B cell (primary cell): ENCODE measurements around the gene WARS2. TPM values are rescaled to one million over a fixed set of nuclear protein-coding genes. Genes with fewer than 3 reads are reported as not detected.

Experiments
- ATAC-seq: fragments of 200-7000 bp; cut with Tn5 transposase; one replicate; pipeline ENCODE4 v1.10.0; 2021; ENCODE audit warnings: low read depth, mild to moderate bottlenecking, moderate number of reproducible peaks, moderate library complexity
- CTCF ChIA-PET: fragments of 350-600 bp; sonication (Branson Sonifier 250); formaldehyde crosslinking; loops from one replicate; lab custom pipeline; 2021; ENCODE audit warnings: antibody characterized with exemption, inconsistent platforms; lab: Charles Lee
- POLR2A ChIA-PET: fragments of 350-600 bp; sonication (Branson Sonifier 250); formaldehyde crosslinking; loops from one replicate; lab custom pipeline; 2021; ENCODE audit warnings: antibody characterized with exemption; lab: Charles Lee
- DNase-seq: peaks from one replicate; pipeline ENCODE4 v3.0.0; 2013
- H2AFZ ChIP-seq: 2 replicates; pipeline ENCODE4 v1.6.1; 2012; ENCODE audit warnings: mild to moderate bottlenecking, low read depth, low read length; ENCODE audit not compliant: insufficient read depth, poor library complexity, severe bottlenecking
- H3K27ac ChIP-seq, 2 donors: 1 replicate in 1 of 2; 2 replicates in 1 of 2; pipeline ENCODE4 v1.5.1; 2012 to 2013; ENCODE audit warnings: low read length in 2 of 2, mild to moderate bottlenecking in 2 of 2, moderate library complexity in 1 of 2
- H3K27me3 ChIP-seq, 4 experiments: fragments of 200-600 bp in 1 of 4; sonication (generic) in 1 of 4; replicated peaks in 1 of 4; 1 replicate in 2 of 4; 2 replicates in 2 of 4; pipeline versions ENCODE4 v1.6.1 to v1.7.0; 2013 to 2016; ENCODE audit warnings: low read length in 3 of 4, mild to moderate bottlenecking in 2 of 4, mixed read lengths in 1 of 4, moderate library complexity in 1 of 4; ENCODE audit not compliant: insufficient read depth in 4 of 4, control insufficient read depth in 3 of 4; ENCODE audit errors: control extremely low read depth in 1 of 4
- H3K36me3 ChIP-seq, 2 experiments: replicated peaks in 1 of 2; 1 replicate in 1 of 2; 2 replicates in 1 of 2; pipeline versions ENCODE4 v1.6.1 to v1.7.1; 2013; ENCODE audit warnings: low read length in 1 of 2; ENCODE audit not compliant: insufficient read depth in 2 of 2, control insufficient read depth in 1 of 2; ENCODE audit errors: control extremely low read depth in 1 of 2, extremely low read depth in 1 of 2
- H3K4me1 ChIP-seq, 2 donors: fragments of 200-600 bp in 1 of 2; sonication (generic) in 1 of 2; 1 replicate in 1 of 2; 2 replicates in 1 of 2; pipeline versions ENCODE4 v1.5.1 to v1.6.1; 2013 to 2017; ENCODE audit warnings: low read length in 2 of 2; ENCODE audit not compliant: control insufficient read depth in 2 of 2, insufficient read depth in 2 of 2
- H3K4me2 ChIP-seq: replicated peaks from 2 replicates; pipeline ENCODE3; 2012; ENCODE audit warnings: mild to moderate bottlenecking, low read depth, low read length; ENCODE audit not compliant: poor library complexity, severe bottlenecking
- H3K4me3 ChIP-seq, 5 experiments: fragments of 200-600 bp in 1 of 5; sonication (generic) in 1 of 5; 1 replicate in 3 of 5; 2 replicates in 2 of 5; pipeline versions ENCODE4 v1.5.1 to v1.7.0; 2011 to 2016; ENCODE audit warnings: low read length in 4 of 5, mild to moderate bottlenecking in 4 of 5, low read depth in 2 of 5, control low read depth in 1 of 5, moderate library complexity in 1 of 5; ENCODE audit not compliant: insufficient read depth in 1 of 5; ENCODE audit errors: control extremely low read depth in 1 of 5, extremely low read depth in 1 of 5
- H3K79me2 ChIP-seq: fragments of 200-600 bp; sonication (generic); one replicate; pipeline ENCODE4 v1.6.0; 2016; ENCODE audit warnings: low read length; ENCODE audit not compliant: control insufficient read depth, insufficient read depth
- H3K9ac ChIP-seq: fragments of 200-600 bp; sonication (generic); 2 replicates; pipeline ENCODE4 v1.6.1; 2017; ENCODE audit warnings: mild to moderate bottlenecking, low read length, moderate library complexity
- H3K9me3 ChIP-seq, 3 donors: one replicate each; pipeline versions ENCODE4 v1.6.1 to v1.7.1; 2013; ENCODE audit warnings: low read length in 2 of 3; ENCODE audit not compliant: control insufficient read depth in 2 of 3, insufficient read depth in 1 of 3; ENCODE audit errors: control extremely low read depth in 1 of 3
- H4K20me1 ChIP-seq: 2 replicates; pipeline ENCODE4 v1.6.0; 2012; ENCODE audit warnings: mild to moderate bottlenecking, low read length; ENCODE audit not compliant: insufficient read depth, control insufficient read depth, poor library complexity, severe bottlenecking
- H3K27ac Mint-ChIP-seq: one replicate; pipeline ENCODE4 v1.8.0; 2021; ENCODE audit warnings: mixed read lengths
- H3K27me3 Mint-ChIP-seq: one replicate; pipeline ENCODE4 v1.8.0; 2021; ENCODE audit warnings: mixed read lengths
- H3K4me1 Mint-ChIP-seq: one replicate; pipeline ENCODE4 v1.8.0; 2021; ENCODE audit warnings: mixed read lengths
- H3K4me3 Mint-ChIP-seq: one replicate; pipeline ENCODE4 v1.8.0; 2021; ENCODE audit warnings: mixed read lengths
- H3K9me3 Mint-ChIP-seq: one replicate; pipeline ENCODE4 v1.8.0; 2022; ENCODE audit warnings: mixed read lengths; ENCODE audit not compliant: insufficient read depth
- CTCF ChIP-seq: fragments of 200-600 bp; IDR thresholded peaks from one replicate; pipeline ENCODE4 v1.8.0; 2022; ENCODE audit warnings: antibody characterized with exemption, mild to moderate bottlenecking
- EZH2 ChIP-seq: IDR thresholded peaks from 2 replicates; pipeline ENCODE4 v1.6.1; 2012; ENCODE audit warnings: borderline replicate concordance, low read depth, mild to moderate bottlenecking, moderate library complexity, low read length; ENCODE audit not compliant: insufficient read depth, poor library complexity, severe bottlenecking
- WGBS: methylation state at CpG from one replicate; pipeline ENCODE4 v1.1.5; 2013; ENCODE audit warnings: missing lambda C conversion rate; ENCODE audit not compliant: insufficient coverage; 5-methylcytosine and 5-hydroxymethylcytosine counted together
- intact Hi-C: fragments of 100-400 bp; cut with micrococcal nuclease; formaldehyde crosslinking; loops from one replicate; pipeline ENCODE4 v1.10.0; 2022
- polyA plus RNA-seq: library from polyadenylated mRNA; depleted of rRNA; stranded (reverse); fragments of >200 nt; gene quantifications from 2 replicates; pipeline ENCODE4 v1.2.3, GENCODE V29; 2012
- total RNA-seq, 2 donors: library from RNA; stranded (reverse); fragments of 120-200 nt in 1 of 2; gene quantifications; 1 replicate in 1 of 2; 2 replicates in 1 of 2; pipeline versions ENCODE4 v1.2.3 to v1.2.4, GENCODE V29; 2013 to 2022

WARS2 gene
- total and polyA plus RNA-seq, 2 donors (not counting 1 experiment from before 2014, with no cell fraction given), result 4.2 to 14.3 TPM

GRCh38 chr1:119093721-119094120 is 46.7 kb downstream of the WARS2 start:
- Mint-ChIP-seq H3K27ac (no peak overlapping the region), H3K4me3 (no peak overlapping the region), H3K27me3 (no peaks in the 10 kb centered on the region), H3K9me3 (no peaks in the 10 kb centered on the region), H3K4me1 (no peaks in the 10 kb centered on the region)
- no peak for ATAC-seq
- no peaks in the 10 kb centered on the region for H3K27me3 ChIP-seq
- no peaks in the 10 kb centered on the region for H3K36me3 ChIP-seq
- H3K27ac ChIP-seq, result no peak overlapping the region
- no peak for DNase-seq
- intact Hi-C loops, result no loop called here
- H3K4me3 ChIP-seq, result no peak overlapping the region
- no peaks in the 10 kb centered on the region for H3K79me2 ChIP-seq
- no peaks in the 10 kb centered on the region for H3K4me1 ChIP-seq
- no peaks in the 10 kb centered on the region for H4K20me1 ChIP-seq
- H2AFZ ChIP-seq, result no peak overlapping the region
- no CpG with 5 or more reads among the region's 1 CpG for WGBS
- peaks cover 4 to 7% (median 4%) of the 10 kb centered on the region in 3 donors for H3K9me3 ChIP-seq
- POLR2A ChIA-PET, result no interaction called here
- H3K4me2 ChIP-seq, result no peak overlapping the region
- no peak overlapping the region for H3K9ac ChIP-seq
- TF ChIP-seq EZH2 (no peak), CTCF (no peak)
- CTCF ChIA-PET, result no interaction called here

- CTCF ChIA-PET, result no interaction called here
- Histone ChIP-seq H3K9me3 (peaks cover 4 to 7% (median 4%) of the 10 kb centered on the region in 3 donors), H4K20me1 (no peaks in the 10 kb centered on the region), H3K27me3 (no peaks in the 10 kb centered on the region), H3K4me3 (no peak overlapping the region), H3K4me1 (peaks cover 0 to 4% of the 10 kb centered on the region in 2 donors), H3K4me2 (no peak overlapping the region), H2AFZ (no peak overlapping the region), H3K36me3 (no peaks in the 10 kb centered on the region), H3K79me2 (no peaks in the 10 kb centered on the region), H3K27ac (no peak overlapping the region), H3K9ac (no peak overlapping the region)
- no peak for TF ChIP-seq CTCF
- TF ChIP-seq EZH2, result no peak
- H3K4me3 Mint-ChIP-seq, result no peak overlapping the region
- intact Hi-C loops, result no loop called here
- 86% methylated on average over 3 of the region's 4 CpGs for WGBS
- POLR2A ChIA-PET, result no interaction called here
- H3K27ac Mint-ChIP-seq, result no peak overlapping the region
- ATAC-seq (no peak), DNase-seq (no peak)
- H3K4me1 Mint-ChIP-seq, result peaks cover 9% of the 10 kb centered on the region
- H3K9me3 Mint-ChIP-seq, result no peaks in the 10 kb centered on the region
- no peaks in the 10 kb centered on the region for H3K27me3 Mint-ChIP-seq
Observed at GRCh38 chr1:119091618-119092017, 48.8 kb downstream of the WARS2 start.
